ENCODE data around the gene EXOSC6.

EXOSC6 gene

GRCh38 chr16:70257391-70257790, 5.7 kb upstream of the EXOSC6 start:
- TF ChIP-seq ZFP30 (CRISPR knock-in tag; IDR thresholded peaks at IDR 0.05), result no peak
- no peak for TF ChIP-seq TCF4 (CRISPR knock-in tag; IDR thresholded peaks at IDR 0.05; ENCODE audit: borderline replicate concordance)
- no peak for TF ChIP-seq TSHZ2 (CRISPR knock-in tag; IDR thresholded peaks at IDR 0.05)
- TF ChIP-seq SNAI2 (CRISPR knock-in tag; IDR thresholded peaks at IDR 0.05), result no peak
- no peak for TF ChIP-seq ARNTL (CRISPR knock-in tag; IDR thresholded peaks at IDR 0.05; ENCODE audit: borderline replicate concordance, low read depth)
- no peak for TF ChIP-seq PATZ1 (CRISPR knock-in tag; IDR thresholded peaks at IDR 0.05; ENCODE audit: borderline replicate concordance)
- TF ChIP-seq ESRRG (CRISPR knock-in tag; IDR thresholded peaks at IDR 0.05), result no peak
- no peak for TF ChIP-seq CSRNP3 (CRISPR knock-in tag; IDR thresholded peaks at IDR 0.05)
- no peak for TF ChIP-seq RARB (CRISPR knock-in tag; IDR thresholded peaks at IDR 0.05)
- TF ChIP-seq ZC3H10 (CRISPR knock-in tag; IDR thresholded peaks at IDR 0.05), result no peak
- no peak for TF ChIP-seq GLIS3 (CRISPR knock-in tag; IDR thresholded peaks at IDR 0.05)
- TF ChIP-seq ZNF565 (CRISPR knock-in tag; conservative IDR thresholded peaks at IDR 0.05; ENCODE audit: low read depth), result no peak
- TF ChIP-seq ZNF70 (CRISPR knock-in tag; IDR thresholded peaks at IDR 0.05), result no peak
- peak; percentile 45 for ATAC-seq

GRCh38 chr16:70255574-70255973, 3.8 kb upstream of the EXOSC6 start:
- no peak for ATAC-seq
- TF ChIP-seq TCF4 (CRISPR knock-in tag; IDR thresholded peaks at IDR 0.05; ENCODE audit: borderline replicate concordance), result no peak

GRCh38 chr16:70254965-70255286, 3.2 kb upstream of the EXOSC6 start:
- no peak for TF ChIP-seq GLIS3 (CRISPR knock-in tag; IDR thresholded peaks at IDR 0.05)
- ATAC-seq, result no peak

GRCh38 chr16:70254180-70254964, 2.6 kb upstream of the EXOSC6 start:
- no peak for TF ChIP-seq BACH2 (CRISPR knock-in tag; IDR thresholded peaks at IDR 0.05; ENCODE audit: borderline replicate concordance)
- no peak for TF ChIP-seq RARB (CRISPR knock-in tag; IDR thresholded peaks at IDR 0.05)
- TF ChIP-seq ESRRG (CRISPR knock-in tag; IDR thresholded peaks at IDR 0.05), result no peak
- no peak for TF ChIP-seq ARNTL (CRISPR knock-in tag; IDR thresholded peaks at IDR 0.05; ENCODE audit: borderline replicate concordance, low read depth)
- TF ChIP-seq CSDC2 (CRISPR knock-in tag; IDR thresholded peaks at IDR 0.05), result no peak
- TF ChIP-seq CREB5 (CRISPR knock-in tag; IDR thresholded peaks at IDR 0.05; ENCODE audit: low read depth), result no peak
- TF ChIP-seq TSHZ2 (CRISPR knock-in tag; IDR thresholded peaks at IDR 0.05), result no peak
- TF ChIP-seq ZFP30 (CRISPR knock-in tag; IDR thresholded peaks at IDR 0.05), result no peak
- no peak for TF ChIP-seq ZNF565 (CRISPR knock-in tag; conservative IDR thresholded peaks at IDR 0.05; ENCODE audit: low read depth)
- TF ChIP-seq PPARA (CRISPR knock-in tag; IDR thresholded peaks at IDR 0.05; ENCODE audit: borderline replicate concordance), result no peak
- ATAC-seq, result no peak
